Measurements from ENCODE around the gene FAM81A.

GRCh38 chr15:59501597-59501996 lies 63.6 kb downstream of the FAM81A start:
- TF ChIP-seq ZNF586 (CRISPR knock-in tag; conservative IDR thresholded peaks at IDR 0.05) (no peak), GABPA (tag; conservative IDR thresholded peaks at IDR 0.05; ENCODE audit: low read depth) (no peak), XRCC4 (IDR thresholded peaks at IDR 0.05; ENCODE audit: extremely low read depth, insufficient read depth, insufficient read length) (no peak), SMARCA4 (IDR thresholded peaks at IDR 0.05) (no peak), CTCF (IDR thresholded peaks at IDR 0.05 in 2 of 3, conservative IDR thresholded peaks at IDR 0.05 in 1 of 3; ENCODE audit: insufficient read depth in 2 of 3, low read depth in 1 of 3, low read length in 3 of 3) (peak; percentile 75 to 77 (median 76)), ZFP30 (CRISPR knock-in tag; IDR thresholded peaks at IDR 0.05; ENCODE audit: borderline replicate concordance) (no peak)

All from K562 (cell line).